SH-SY5Y (cell line): ENCODE measurements around the gene PI4K2A.

ENCODE experiments used
- GATA2 ChIP-seq: IDR thresholded peaks from 2 replicates; pipeline ENCODE4 v1.6.1; 2011; ENCODE audit warnings: mild to moderate bottlenecking, low read depth, low read length
- GATA3 ChIP-seq: IDR thresholded peaks from 2 replicates; pipeline ENCODE4 v1.6.1; 2011; ENCODE audit warnings: low read depth, mild to moderate bottlenecking, low read length, moderate library complexity

DNA sequence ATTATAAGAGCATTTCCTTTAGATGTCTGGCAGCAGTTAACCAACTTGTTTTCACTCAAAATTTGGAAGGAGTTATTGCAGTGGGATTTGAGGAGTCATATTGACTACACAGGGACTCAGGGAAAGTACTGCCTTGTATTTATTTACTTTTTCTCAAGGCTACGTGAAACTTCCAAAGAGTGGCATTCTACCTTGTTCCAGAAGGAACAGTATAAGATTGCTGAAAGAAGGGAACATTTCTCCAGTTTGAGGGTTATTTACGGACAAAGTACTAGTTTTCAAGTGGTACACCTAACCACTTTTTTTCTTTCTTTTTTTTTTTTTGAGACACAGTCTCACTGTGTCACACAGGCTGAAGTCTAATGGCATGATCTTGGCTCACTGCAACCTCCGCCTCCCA lies 12.2 kb upstream of the PI4K2A start:
- TF ChIP-seq GATA2 (no peak), GATA3 (no peak)
